Adrenal gland (tissue), 12 donors: ENCODE data around the gene FTCDNL1. TPM values are rescaled to one million over a fixed set of nuclear protein-coding genes. Genes with fewer than 3 reads are reported as not detected.

ENCODE experiments used
- DNase-seq, 7 donors: peaks; one replicate each; pipeline ENCODE4 v3.0.0-alpha.2; 2019 to 2020
- H3K27ac ChIP-seq, 5 donors: fragments of 200-600 bp; sonication (generic) in 4 of 5; 1 replicate in 3 of 5; 2 replicates in 2 of 5; pipeline versions ENCODE4 v1.5.1 to v1.8.0; 2016 to 2020; ENCODE audit warnings: mild to moderate bottlenecking in 1 of 5
- H3K27me3 ChIP-seq: fragments of 200-600 bp; 2 replicates; pipeline ENCODE4 v1.8.0; 2021
- H3K36me3 ChIP-seq, 2 donors: fragments of 200-600 bp; replicated peaks in 1 of 2; 1 replicate in 1 of 2; 2 replicates in 1 of 2; pipeline versions ENCODE4 v1.5.1 to v1.8.0; 2018 to 2022
- H3K4me1 ChIP-seq, 2 donors: fragments of 200-600 bp; replicated peaks in 1 of 2; 1 replicate in 1 of 2; 2 replicates in 1 of 2; pipeline versions ENCODE4 v1.5.1 to v1.8.0; 2018 to 2021
- H3K4me3 ChIP-seq, 4 donors: fragments of 200-600 bp; sonication (generic) in 3 of 4; one replicate each; pipeline ENCODE4 v1.5.1; 2016 to 2018
- H3K9me3 ChIP-seq, 3 donors: fragments of 200-600 bp; sonication (generic) in 1 of 3; replicated peaks in 1 of 3; 1 replicate in 2 of 3; 2 replicates in 1 of 3; pipeline versions ENCODE4 v1.5.1 to v1.8.0; 2016 to 2021
- CTCF ChIP-seq, 6 experiments: fragments of 450-650 bp in 4 of 6; fragments of 200-600 bp in 2 of 6; sonication (generic) in 1 of 6; IDR thresholded peaks; 1 replicate in 5 of 6; 2 replicates in 1 of 6; pipeline versions ENCODE4 v1.5.1 to v1.8.0; 2016 to 2021; ENCODE audit warnings: antibody characterized with exemption in 6 of 6, mild to moderate bottlenecking in 2 of 6, moderate library complexity in 1 of 6
- POLR2A ChIP-seq, 2 donors: fragments of 450-650 bp; IDR thresholded peaks; one replicate each; pipeline ENCODE4 v1.6.1; 2017; ENCODE audit warnings: antibody characterized with exemption in 2 of 2, mild to moderate bottlenecking in 2 of 2, moderate library complexity in 1 of 2
- WGBS, 4 donors: extraction: QIAGEN DNeasy Blood & Tissue Kit in 2 of 4; methylation state at CpG; one replicate each; pipeline versions ENCODE4 v1.1.5 to v1.1.7; 2013 to 2017; 5-methylcytosine and 5-hydroxymethylcytosine counted together
- intact Hi-C, 2 donors: fragments of 100-400 bp; cut with DNase I; formaldehyde crosslinking; loops; one replicate each; pipeline versions ENCODE4 v1.14.1 to v1.15.0; 2022 to 2023
- polyA plus RNA-seq, 3 donors: library from polyadenylated mRNA; stranded (reverse); fragments of 200-250 nt in 2 of 3; fragments of 350-450 nt in 1 of 3; fragmentation: Illumina TruSeq in 1 of 3; extraction: RNeasy Lipid Tissue Mini Kit (QIAGEN cat#74804) in 1 of 3; gene quantifications; one replicate each; pipeline ENCODE4 v1.2.3, GENCODE V29; 2013 to 2014
- total RNA-seq, 9 donors: library from RNA; depleted of rRNA in 4 of 9; stranded (reverse); fragments of >200 nt in 4 of 9; fragments of 120-200 nt in 1 of 9; fragmentation: NEBNext Ultra II Directional in 1 of 9; extraction: Animal tissue kit (Norgen Biotek cat#: 25700) in 1 of 9; gene quantifications; one replicate each; pipeline versions ENCODE4 v1.1.0 to v1.2.4, GENCODE V29; 2013 to 2023
- donor health status: healthy with polysubstance abuse.
- donor health status: Bipolar disorder and iron deficiency.
- donor health status: DM: yes; HTN: yes; CAD: no.
- donor health status: DM: no; HTN: no; CAD: no.
- donor health status: DM: no; HTN: no; CAD: no.
- donor health status: DM: yes; HTN: yes; CAD: no.

FTCDNL1 gene
- total and polyA plus RNA-seq, 12 donors = 2.6 to 19.1 (median 10.1) TPM

- intact Hi-C loops = no loop called here
- H3K36me3 ChIP-seq = no peaks in the 10 kb centered on the region
- H3K4me1 ChIP-seq = no peaks in the 10 kb centered on the region
- H3K4me3 ChIP-seq = no peak overlapping the region
- H3K9me3 ChIP-seq = no peaks in the 10 kb centered on the region
- no peaks in the 10 kb centered on the region for H3K27me3 ChIP-seq
- H3K27ac ChIP-seq = no peak overlapping the region
- DNase-seq = no peak
- no peak for TF ChIP-seq CTCF (IDR thresholded peaks at IDR 0.05)
- TF ChIP-seq POLR2A (IDR thresholded peaks at IDR 0.05) = no peak
- 58 to 79% (median 75%) methylated on average over 2 of the region's 2 CpGs for WGBS, 4 donors
These were observed 33.0 kb downstream of the FTCDNL1 start for GRCh38 chr2:199818026-199818425.

DNA sequence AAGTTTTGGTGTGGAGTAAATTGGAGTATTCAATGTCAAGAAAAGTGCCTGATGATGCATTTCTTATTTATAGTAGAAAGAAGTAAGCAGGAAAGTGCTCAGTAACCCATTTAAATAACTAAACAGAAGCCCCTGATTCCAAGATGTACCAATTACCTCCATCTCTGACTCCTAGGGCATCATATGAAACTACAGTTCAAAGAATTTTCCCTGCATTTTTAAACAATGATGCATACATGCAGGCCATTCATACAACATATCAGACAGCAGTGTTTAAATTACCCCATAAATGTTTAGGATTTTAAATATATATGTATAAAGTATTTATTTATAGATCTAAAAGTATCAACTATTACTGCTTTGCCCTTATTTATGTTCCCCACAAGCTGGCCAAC, 36.2 kb downstream of the FTCDNL1 start:
- Histone ChIP-seq H3K4me1 (no peaks in the 10 kb centered on the region), H3K27me3 (no peaks in the 10 kb centered on the region), H3K36me3 (no peaks in the 10 kb centered on the region), H3K9me3 (no peaks in the 10 kb centered on the region), H3K4me3 (no peak overlapping the region), H3K27ac (no peak overlapping the region)
- DNase-seq = no peak
- intact Hi-C loops = no loop called here
- TF ChIP-seq CTCF (IDR thresholded peaks at IDR 0.05) (no peak), POLR2A (IDR thresholded peaks at IDR 0.05) (no peak)

- Histone ChIP-seq H3K36me3 (no peaks in the 10 kb centered on the region), H3K27me3 (no peaks in the 10 kb centered on the region), H3K27ac (no peak overlapping the region), H3K9me3 (no peaks in the 10 kb centered on the region), H3K4me1 (no peaks in the 10 kb centered on the region), H3K4me3 (no peak overlapping the region)
- DNase-seq = no peak
- 59 to 71% (median 63%) methylated on average over 6 of the region's 6 CpGs for WGBS, 4 donors
- intact Hi-C loops = no loop called here
- TF ChIP-seq CTCF (IDR thresholded peaks at IDR 0.05) (no peak), POLR2A (IDR thresholded peaks at IDR 0.05) (no peak)
These were observed 36.7 kb downstream of the FTCDNL1 start for GRCh38 chr2:199814101-199814816.

GRCh38 chr2:199812493-199812892, 38.5 kb downstream of the FTCDNL1 start:
- no peaks in the 10 kb centered on the region for H3K36me3 ChIP-seq
- no peak overlapping the region for H3K4me3 ChIP-seq
- no peak for DNase-seq
- H3K9me3 ChIP-seq = no peaks in the 10 kb centered on the region
- TF ChIP-seq POLR2A (IDR thresholded peaks at IDR 0.05) = no peak
- TF ChIP-seq CTCF (IDR thresholded peaks at IDR 0.05) = no peak
- H3K4me1 ChIP-seq = no peaks in the 10 kb centered on the region
- no peaks in the 10 kb centered on the region for H3K27me3 ChIP-seq
- intact Hi-C loops = no loop called here
- H3K27ac ChIP-seq = no peak overlapping the region
- 85 to 89% (median 87%) methylated on average over 8 of the region's 8 CpGs for WGBS, 4 donors
